Spleen (tissue), 7 donors: ENCODE measurements around the gene MOB3A.

Experiments used
- CTCF ChIP-seq, 11 experiments: fragments of 200-600 bp in 7 of 11; fragments of 450-650 bp in 4 of 11; sonication (generic) in 4 of 11; IDR thresholded peaks in 8 of 11; conservative IDR thresholded peaks in 3 of 11; 1 replicate in 7 of 11; 2 replicates in 4 of 11; pipeline versions ENCODE4 v1.4.0 to v1.8.0; 2016 to 2021; ENCODE audit warnings: antibody characterized with exemption in 11 of 11, inconsistent platforms in 4 of 11, mild to moderate bottlenecking in 1 of 11
- POLR2A ChIP-seq, 3 donors: fragments of 450-650 bp; IDR thresholded peaks; one replicate each; pipeline ENCODE4 v1.5.1; 2017; ENCODE audit warnings: antibody characterized with exemption in 3 of 3, mild to moderate bottlenecking in 1 of 3
- donor health status: DM: no; HTN: no; CAD: no; lungs with moderate emphysema.
- donor health status: DM: no; HTN: no; CAD: no.
- donor health status: DM: no; HTN: no; CAD: no.

- TF ChIP-seq CTCF (IDR thresholded peaks at IDR 0.05 in 8 of 11, conservative IDR thresholded peaks at IDR 0.05 in 3 of 11) (no peak), POLR2A (IDR thresholded peaks at IDR 0.05) (no peak)
Observed at GRCh38 chr19:2083174-2083854, 12.8 kb downstream of the MOB3A start.
